Liver (tissue), 3 donors: ENCODE results near the gene FAM219A.

Experiments used
- GABPA ChIP-seq, 2 donors: IDR thresholded peaks in 1 of 2; conservative IDR thresholded peaks in 1 of 2; 2 replicates each; pipeline ENCODE4 v1.6.1; 2016; ENCODE audit warnings: antibody characterized with exemption in 2 of 2, mild to moderate bottlenecking in 1 of 2, moderate library complexity in 1 of 2
- TF ChIP-seq, protein P1 (sequence below): fragments of 150-350 bp; IDR thresholded peaks from 2 replicates; pipeline ENCODE4 v1.5.1; 2017; ENCODE audit warnings: improper control_type of control experiment, low read depth, low read length; ENCODE audit not compliant: missing input control
- donor health status: healthy.
- donor health status: healthy.

- no peak for TF ChIP-seq GABPA (IDR thresholded peaks at IDR 0.05 in 1 of 2, conservative IDR thresholded peaks at IDR 0.05 in 1 of 2)
- TF ChIP-seq, protein P1, sequence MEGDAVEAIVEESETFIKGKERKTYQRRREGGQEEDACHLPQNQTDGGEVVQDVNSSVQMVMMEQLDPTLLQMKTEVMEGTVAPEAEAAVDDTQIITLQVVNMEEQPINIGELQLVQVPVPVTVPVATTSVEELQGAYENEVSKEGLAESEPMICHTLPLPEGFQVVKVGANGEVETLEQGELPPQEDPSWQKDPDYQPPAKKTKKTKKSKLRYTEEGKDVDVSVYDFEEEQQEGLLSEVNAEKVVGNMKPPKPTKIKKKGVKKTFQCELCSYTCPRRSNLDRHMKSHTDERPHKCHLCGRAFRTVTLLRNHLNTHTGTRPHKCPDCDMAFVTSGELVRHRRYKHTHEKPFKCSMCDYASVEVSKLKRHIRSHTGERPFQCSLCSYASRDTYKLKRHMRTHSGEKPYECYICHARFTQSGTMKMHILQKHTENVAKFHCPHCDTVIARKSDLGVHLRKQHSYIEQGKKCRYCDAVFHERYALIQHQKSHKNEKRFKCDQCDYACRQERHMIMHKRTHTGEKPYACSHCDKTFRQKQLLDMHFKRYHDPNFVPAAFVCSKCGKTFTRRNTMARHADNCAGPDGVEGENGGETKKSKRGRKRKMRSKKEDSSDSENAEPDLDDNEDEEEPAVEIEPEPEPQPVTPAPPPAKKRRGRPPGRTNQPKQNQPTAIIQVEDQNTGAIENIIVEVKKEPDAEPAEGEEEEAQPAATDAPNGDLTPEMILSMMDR: no peak
Measured at GRCh38 chr9:34477541-34477940, 19.2 kb upstream of the FAM219A start.
